ENCODE measurements around the gene CENPN. TPM values are rescaled to one million over a fixed set of nuclear protein-coding genes. Genes with fewer than 3 reads are reported as not detected.

The CENPN gene
- total RNA-seq, 1 donor from 2014 or later: 5.0 TPM

- no peak for ATAC-seq
- intact Hi-C loops (cut with DNase I): no loop called here
- no peak for TF ChIP-seq CTCF (IDR thresholded peaks at IDR 0.05)
- no peak for DNase-seq
- Histone ChIP-seq H3K4me1 (peaks cover 1% of the 10 kb centered on the region), H3K27ac (no peak overlapping the region), H3K36me3 (no peaks in the 10 kb centered on the region), H3K27me3 (ENCODE audit: low read depth) (no peaks in the 10 kb centered on the region), H3K4me3 (no peak overlapping the region), H3K9me3 (no peaks in the 10 kb centered on the region)
Measured at GRCh38 chr16:80991792-80992430, 15.1 kb upstream of the CENPN start.

GRCh38 chr16:80992676-80993293 lies 14.2 kb upstream of the CENPN start:
- Histone ChIP-seq H3K4me3 (no peak overlapping the region), H3K27me3 (ENCODE audit: low read depth) (no peaks in the 10 kb centered on the region), H3K36me3 (no peaks in the 10 kb centered on the region), H3K27ac (no peak overlapping the region), H3K9me3 (no peaks in the 10 kb centered on the region), H3K4me1 (peaks cover 9% of the 10 kb centered on the region)
- no peak for ATAC-seq
- TF ChIP-seq CTCF (IDR thresholded peaks at IDR 0.05): no peak
- intact Hi-C loops (cut with DNase I): no loop called here
- DNase-seq: no peak

GRCh38 chr16:80993307-80993706 lies 13.7 kb upstream of the CENPN start:
- no peaks in the 10 kb centered on the region for H3K9me3 ChIP-seq
- H3K36me3 ChIP-seq: no peaks in the 10 kb centered on the region
- H3K27me3 ChIP-seq (ENCODE audit: low read depth): no peaks in the 10 kb centered on the region
- peak in 1 of 2 donors; percentile 90 for ATAC-seq
- intact Hi-C loops (cut with DNase I): no loop called here
- TF ChIP-seq CTCF (IDR thresholded peaks at IDR 0.05): no peak
- peaks cover 11% of the 10 kb centered on the region for H3K4me1 ChIP-seq
- no peak for DNase-seq
- no peak overlapping the region for H3K27ac ChIP-seq
- no peak overlapping the region for H3K4me3 ChIP-seq

GRCh38 chr16:80993834-80994233 lies 13.2 kb upstream of the CENPN start:
- Histone ChIP-seq H3K4me3 (no peak overlapping the region), H3K27me3 (ENCODE audit: low read depth) (no peaks in the 10 kb centered on the region), H3K27ac (no peak overlapping the region), H3K9me3 (no peaks in the 10 kb centered on the region), H3K36me3 (no peaks in the 10 kb centered on the region), H3K4me1 (peaks cover 11% of the 10 kb centered on the region)
- ATAC-seq (no peak), DNase-seq (no peak)
- no peak for TF ChIP-seq CTCF (IDR thresholded peaks at IDR 0.05)
- intact Hi-C loops (cut with DNase I): no loop called here

- H3K36me3 ChIP-seq: no peaks in the 10 kb centered on the region
- no peak overlapping the region for H3K27ac ChIP-seq
- ATAC-seq (no peak), DNase-seq (no peak)
- intact Hi-C loops (cut with DNase I): no loop called here
- H3K27me3 ChIP-seq (ENCODE audit: low read depth): no peaks in the 10 kb centered on the region
- H3K4me3 ChIP-seq: no peak overlapping the region
- no peaks in the 10 kb centered on the region for H3K9me3 ChIP-seq
- no peak for TF ChIP-seq CTCF (IDR thresholded peaks at IDR 0.05)
- H3K4me1 ChIP-seq: peaks cover 11% of the 10 kb centered on the region
Measured at GRCh38 chr16:80994451-80994850, 12.6 kb upstream of the CENPN start.

All from lower lobe of right lung (tissue), 2 donors.